Left lung (tissue), 10 donors: ENCODE data around the gene DAAM1. TPM values are rescaled to one million over a fixed set of nuclear protein-coding genes. Genes with fewer than 3 reads are reported as not detected.

Experiments
- ATAC-seq: fragments of 200-7000 bp; cut with Tn5 transposase; one replicate; pipeline ENCODE4 v1.9.1; 2020; ENCODE audit warnings: moderate library complexity
- DNase-seq, 4 donors: peaks; one replicate each; pipeline ENCODE4 v3.0.0-alpha.2; 2013 to 2020
- H3K27ac ChIP-seq, 2 donors: fragments of 200-600 bp; sonication (generic) in 1 of 2; one replicate each; pipeline versions ENCODE4 v1.5.0 to v1.8.0; 2020 to 2021
- H3K27me3 ChIP-seq, 2 donors: fragments of 200-600 bp; sonication (generic) in 1 of 2; one replicate each; pipeline versions ENCODE4 v1.5.0 to v1.8.0; 2020 to 2021
- H3K36me3 ChIP-seq, 2 donors: fragments of 200-600 bp; sonication (generic) in 1 of 2; one replicate each; pipeline versions ENCODE4 v1.5.0 to v1.8.0; 2020 to 2021
- H3K4me1 ChIP-seq, 2 donors: fragments of 200-600 bp; one replicate each; pipeline ENCODE4 v1.8.0; 2021
- H3K4me3 ChIP-seq, 2 donors: fragments of 200-600 bp; sonication (generic) in 1 of 2; one replicate each; pipeline versions ENCODE4 v1.5.0 to v1.8.0; 2020 to 2021; ENCODE audit warnings: mild to moderate bottlenecking in 1 of 2
- H3K9me3 ChIP-seq, 2 donors: fragments of 200-600 bp; sonication (generic) in 1 of 2; one replicate each; pipeline versions ENCODE4 v1.5.0 to v1.8.0; 2020 to 2021
- CTCF ChIP-seq, 2 donors: fragments of 200-600 bp; sonication (generic) in 1 of 2; IDR thresholded peaks; one replicate each; pipeline versions ENCODE4 v1.5.0 to v1.8.0; 2021; ENCODE audit warnings: antibody characterized with exemption in 2 of 2
- intact Hi-C, 2 donors: fragments of 100-400 bp; cut with DNase I; formaldehyde crosslinking; loops; one replicate each; pipeline versions ENCODE4 v1.11.2 to v1.14.2; 2022
- polyA plus RNA-seq, 6 donors: library from polyadenylated mRNA; unstranded; fragments of 120-200 nt; gene quantifications; one replicate each; pipeline ENCODE4 v1.2.1, GENCODE V29; 2013; ENCODE audit not compliant: insufficient read length in 6 of 6
- total RNA-seq, 2 donors: library from RNA; stranded (reverse); fragmentation: NEBNext Ultra II Directional; extraction: Animal tissue kit (Norgen Biotek cat#: 25700); gene quantifications; one replicate each; pipeline ENCODE4 v1.2.1, GENCODE V29; 2021
- donor health status: DM: no; HTN: yes; CAD: no.
- donor health status: DM: no; HTN: no; CAD: no.

Gene DAAM1
- total and polyA plus RNA-seq, 8 donors, result 47.5 to 68.4 (median 51.0) TPM

- Histone ChIP-seq H3K9me3 (no peaks in the 10 kb centered on the region), H3K4me3 (no peak overlapping the region), H3K36me3 (no peaks in the 10 kb centered on the region), H3K27me3 (no peaks in the 10 kb centered on the region), H3K4me1 (no peaks in the 10 kb centered on the region), H3K27ac (no peak overlapping the region)
- ATAC-seq (no peak), DNase-seq (no peak)
- intact Hi-C loops, result no loop called here
- TF ChIP-seq CTCF (IDR thresholded peaks at IDR 0.05), result no peak
Observed at GRCh38 chr14:59394268-59394667, 205.8 kb downstream of the DAAM1 start.

GRCh38 chr14:59395672-59396071 lies 207.2 kb downstream of the DAAM1 start:
- H3K9me3 ChIP-seq, result no peaks in the 10 kb centered on the region
- no peak overlapping the region for H3K27ac ChIP-seq
- no peak for DNase-seq
- H3K36me3 ChIP-seq, result no peaks in the 10 kb centered on the region
- no peak for TF ChIP-seq CTCF (IDR thresholded peaks at IDR 0.05)
- H3K27me3 ChIP-seq, result no peaks in the 10 kb centered on the region
- ATAC-seq, result no peak
- no peaks in the 10 kb centered on the region for H3K4me1 ChIP-seq
- no peak overlapping the region for H3K4me3 ChIP-seq
- intact Hi-C loops, result no loop called here

GRCh38 chr14:59398841-59399240 lies 210.4 kb downstream of the DAAM1 start:
- no peaks in the 10 kb centered on the region for H3K4me1 ChIP-seq
- no peak for TF ChIP-seq CTCF (IDR thresholded peaks at IDR 0.05)
- intact Hi-C loops, result no loop called here
- H3K27me3 ChIP-seq, result no peaks in the 10 kb centered on the region
- DNase-seq, result no peak
- ATAC-seq, result peak; percentile 29
- no peaks in the 10 kb centered on the region for H3K36me3 ChIP-seq
- H3K9me3 ChIP-seq, result no peaks in the 10 kb centered on the region
- no peak overlapping the region for H3K4me3 ChIP-seq
- no peak overlapping the region for H3K27ac ChIP-seq

- Histone ChIP-seq H3K4me1 (peaks cover 0 to 6% of the 10 kb centered on the region in 2 donors), H3K27ac (peak overlapping the region; percentile 47 to 59), H3K27me3 (no peaks in the 10 kb centered on the region), H3K36me3 (no peaks in the 10 kb centered on the region), H3K4me3 (no peak overlapping the region), H3K9me3 (peaks cover 0 to 5% of the 10 kb centered on the region in 2 donors)
- no peak for TF ChIP-seq CTCF (IDR thresholded peaks at IDR 0.05)
- DNase-seq (peak in 1 of 4 donors; percentile 49), ATAC-seq (peak; percentile 51)
- intact Hi-C loops, result no loop called here
Observed at GRCh38 chr14:59406454-59407245, 218.2 kb downstream of the DAAM1 start.

GRCh38 chr14:59407246-59408010 lies 219.0 kb downstream of the DAAM1 start:
- H3K4me3 ChIP-seq, result no peak overlapping the region
- peaks cover 0 to 5% of the 10 kb centered on the region in 2 donors for H3K9me3 ChIP-seq
- TF ChIP-seq CTCF (IDR thresholded peaks at IDR 0.05), result no peak
- H3K27ac ChIP-seq, result peak overlapping the region; percentile 47 to 59
- DNase-seq (peak in 2 of 4 donors; percentile 60 to 79), ATAC-seq (peak; percentile 75)
- no peaks in the 10 kb centered on the region for H3K36me3 ChIP-seq
- H3K4me1 ChIP-seq, result peaks cover 0 to 6% of the 10 kb centered on the region in 2 donors
- intact Hi-C loops, result no loop called here
- H3K27me3 ChIP-seq, result no peaks in the 10 kb centered on the region
